OCI-M1 (cell line): ENCODE measurements around the gene FANCC.
A peak's percentile ranks its signal among the peaks of the same experiment; 100 is the strongest.

Experiments
- DNase-seq: peaks from one replicate; lab custom pipeline; 2025; lab: John Stamatoyannopoulos, UW

The FANCC gene

GRCh38 chr9:95142728-95143127 lies 174.8 kb downstream of the FANCC start:
- no peak for DNase-seq

GRCh38 chr9:95142315-95142714 lies 175.2 kb downstream of the FANCC start:
- DNase-seq, result no peak

GRCh38 chr9:95140821-95141220 lies 176.7 kb downstream of the FANCC start:
- DNase-seq, result no peak

GRCh38 chr9:95139126-95139525 lies 178.4 kb downstream of the FANCC start:
- no peak for DNase-seq

GRCh38 chr9:95138474-95138873 lies 179.0 kb downstream of the FANCC start:
- DNase-seq, result no peak

GRCh38 chr9:95137587-95138145 lies 179.8 kb downstream of the FANCC start:
- DNase-seq, result no peak

- DNase-seq, result no peak
Observed at GRCh38 chr9:95135756-95136155, 181.8 kb downstream of the FANCC start.

- DNase-seq, result no peak
Observed at GRCh38 chr9:95134457-95134881, 183.0 kb downstream of the FANCC start.

GRCh38 chr9:95133325-95133705 lies 184.2 kb downstream of the FANCC start:
- DNase-seq, result no peak

GRCh38 chr9:95132366-95133324 lies 184.9 kb downstream of the FANCC start:
- no peak for DNase-seq

GRCh38 chr9:95131023-95131943 lies 186.2 kb downstream of the FANCC start:
- DNase-seq, result peak; percentile 71

GRCh38 chr9:95130484-95130883 lies 187.0 kb downstream of the FANCC start:
- DNase-seq, result no peak

- DNase-seq, result no peak
Observed at GRCh38 chr9:95129476-95130291, 187.8 kb downstream of the FANCC start.

GRCh38 chr9:95128177-95128524 lies 189.4 kb downstream of the FANCC start:
- DNase-seq, result no peak

- peak; percentile 77 for DNase-seq
Observed at GRCh38 chr9:95127249-95128176, 190.0 kb downstream of the FANCC start.

- no peak for DNase-seq
Observed at GRCh38 chr9:95126739-95127138, 190.8 kb downstream of the FANCC start.

- DNase-seq, result no peak
Observed at GRCh38 chr9:95125652-95126051, 191.9 kb downstream of the FANCC start.

GRCh38 chr9:95124582-95125367 lies 192.7 kb downstream of the FANCC start:
- no peak for DNase-seq

GRCh38 chr9:95120781-95121370 lies 196.6 kb downstream of the FANCC start:
- DNase-seq, result no peak
